Left forelimb (tissue), 1 donor: ENCODE data around the gene CDKN2AIPNL.

Experiments used
- DNase-seq: peaks from one replicate; pipeline ENCODE4 v3.0.0-alpha.2; 2018; ENCODE audit warnings: low spot score

CDKN2AIPNL gene, protein sequence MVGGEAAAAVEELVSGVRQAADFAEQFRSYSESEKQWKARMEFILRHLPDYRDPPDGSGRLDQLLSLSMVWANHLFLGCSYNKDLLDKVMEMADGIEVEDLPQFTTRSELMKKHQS

DNA sequence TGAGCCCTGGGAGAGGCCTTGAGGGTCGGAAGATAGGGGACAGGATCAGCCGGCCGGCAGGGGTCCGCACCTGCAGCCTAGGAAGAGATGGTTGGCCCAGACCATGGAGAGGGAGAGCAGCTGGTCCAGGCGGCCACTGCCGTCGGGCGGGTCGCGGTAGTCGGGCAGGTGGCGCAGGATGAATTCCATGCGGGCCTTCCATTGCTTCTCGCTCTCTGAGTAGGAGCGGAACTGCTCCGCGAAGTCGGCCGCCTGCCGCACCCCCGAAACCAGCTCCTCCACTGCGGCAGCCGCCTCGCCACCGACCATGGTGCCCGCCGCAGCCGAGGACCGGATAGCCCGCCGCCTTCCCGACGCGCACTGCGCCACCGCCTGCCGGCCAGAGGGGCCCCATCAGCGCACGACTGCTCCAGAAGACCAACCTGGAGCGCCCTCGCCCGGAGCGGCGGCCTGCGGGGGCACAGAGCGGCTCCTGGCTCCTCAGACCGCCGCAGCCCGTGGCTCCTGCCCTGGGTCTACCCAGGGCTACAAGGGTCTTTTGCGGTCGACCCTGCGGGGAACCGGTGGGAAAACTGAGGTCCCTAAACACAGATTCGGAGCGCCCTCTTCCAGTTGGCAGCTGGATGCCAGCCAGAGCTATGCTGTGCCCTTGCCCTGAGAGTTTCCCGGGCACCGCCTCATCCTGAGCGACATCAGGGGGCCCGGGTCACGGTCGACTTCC lies at the start of gene CDKN2AIPNL:
Gene CDKN2AIPNL (minus strand): TSS at position 336 of the 721 bp plus-strand sequence. CDS start 27 bp downstream, at position 309.
- peak; percentile 92 for DNase-seq

DNA sequence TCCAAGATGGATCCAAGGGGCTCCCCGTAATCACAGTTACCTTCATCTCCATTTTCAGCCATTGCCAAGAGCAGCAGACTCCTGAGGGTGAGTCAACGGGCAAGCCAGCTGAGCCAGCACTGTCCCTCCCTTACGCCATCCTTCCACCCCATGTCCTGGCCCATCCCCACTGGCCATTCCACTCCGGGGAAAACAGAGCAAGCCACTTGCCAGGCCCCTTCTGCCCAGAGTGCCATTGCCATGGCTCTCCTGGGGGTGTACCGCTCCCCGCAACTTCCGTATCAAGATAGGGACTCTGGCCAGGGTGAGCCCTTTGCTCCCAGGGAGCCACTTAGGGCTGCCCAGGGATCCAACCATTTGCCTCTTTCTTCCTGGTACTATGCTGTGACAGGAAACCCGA lies 48.9 kb upstream of the CDKN2AIPNL start:
- no peak for DNase-seq

DNA sequence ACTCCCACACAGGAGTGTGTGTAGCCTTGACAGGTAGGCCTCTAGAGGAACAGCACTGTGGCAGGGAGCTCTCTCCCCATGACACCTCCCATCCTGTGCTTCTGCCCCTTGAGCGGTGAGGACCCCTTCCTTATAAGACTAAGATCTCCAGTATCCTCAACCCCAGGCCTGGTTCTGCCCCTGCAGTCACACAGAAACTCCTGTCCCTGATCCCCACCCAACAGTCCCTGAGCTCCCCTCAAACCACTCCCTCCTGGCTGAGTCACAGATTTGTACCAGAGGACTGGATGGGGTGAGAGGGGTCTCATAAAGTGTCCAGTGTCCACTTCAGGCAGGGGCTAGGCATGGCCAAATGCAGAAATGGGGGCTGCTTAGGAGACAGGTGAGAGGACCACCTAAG lies 47.8 kb upstream of the CDKN2AIPNL start:
- no peak for DNase-seq

DNA sequence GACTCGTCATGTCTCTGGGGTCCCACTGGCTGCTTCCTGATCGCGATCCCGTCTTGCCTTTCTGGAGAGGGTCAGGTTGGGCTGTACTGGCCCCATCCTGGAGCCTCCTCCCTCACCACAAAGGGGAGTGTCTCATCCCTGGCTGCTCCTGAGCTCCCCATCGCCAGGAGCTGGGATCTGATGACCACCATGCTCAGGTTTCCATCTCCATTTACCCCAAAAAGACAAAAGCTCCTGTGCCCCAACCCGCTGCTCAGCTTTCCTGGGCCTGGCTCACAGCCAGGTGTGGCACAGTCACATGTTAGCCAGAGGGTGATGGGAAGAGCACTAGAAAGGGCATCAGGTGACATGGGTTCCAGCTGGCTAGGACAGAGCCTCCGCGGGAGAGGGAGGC lies 47.3 kb upstream of the CDKN2AIPNL start:
- DNase-seq, result no peak

DNA sequence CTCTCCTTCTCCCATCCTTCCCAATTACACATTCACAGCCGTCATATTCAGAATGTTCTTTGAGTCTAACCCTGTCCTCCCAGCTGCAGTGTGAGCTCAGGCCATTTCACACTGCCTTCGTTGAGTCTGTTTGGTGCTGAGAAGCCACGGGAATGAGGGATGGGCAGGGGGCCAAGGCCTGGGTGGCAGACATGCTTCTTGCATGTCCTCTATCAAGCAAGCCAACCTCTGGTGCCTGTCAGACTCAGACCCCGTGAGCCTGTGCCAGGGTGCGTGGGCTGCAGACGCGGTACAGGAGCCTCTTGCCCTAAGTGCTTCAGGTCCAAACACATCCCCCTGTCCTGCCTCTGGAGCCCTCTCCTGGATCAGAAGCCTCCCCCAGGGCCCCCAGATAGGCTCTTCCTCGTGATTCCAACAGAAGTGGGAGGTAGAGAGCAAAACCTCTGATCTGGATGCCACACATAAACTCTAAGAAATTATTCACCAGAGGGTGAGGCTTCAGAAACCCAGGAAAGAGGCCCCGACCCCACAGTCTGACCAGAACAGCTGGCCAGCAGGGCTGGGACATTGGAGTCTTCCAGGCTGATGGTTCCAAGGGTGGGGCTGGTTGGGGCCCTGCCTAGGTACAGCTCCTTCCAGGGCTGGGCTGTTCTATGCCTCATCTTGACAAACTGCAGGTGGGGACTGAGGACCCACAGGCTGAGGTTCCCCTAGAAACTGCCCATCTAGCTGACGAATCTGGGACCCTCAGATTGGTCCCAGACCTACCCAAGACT lies 46.7 kb upstream of the CDKN2AIPNL start:
- no peak for DNase-seq

DNA sequence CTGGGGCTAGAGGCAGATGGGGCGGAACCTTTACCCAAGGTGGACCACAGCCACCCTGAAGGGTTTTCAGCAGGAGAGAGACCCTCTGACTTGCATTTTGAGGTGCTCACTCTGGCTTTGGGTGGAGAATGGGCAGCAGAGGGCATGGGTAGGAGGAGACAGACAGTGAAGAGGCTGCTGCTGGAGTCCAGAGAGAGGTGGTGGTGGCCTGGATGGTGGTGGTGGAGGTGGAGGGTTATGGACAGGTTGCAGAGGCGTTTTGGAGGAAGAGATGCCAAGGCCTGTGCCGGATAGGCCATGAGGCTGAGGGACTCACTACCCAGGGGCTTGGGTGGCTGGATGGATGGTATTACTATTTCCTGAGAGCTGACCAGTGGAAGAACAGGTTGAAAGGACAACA lies 46.1 kb upstream of the CDKN2AIPNL start:
- DNase-seq, result no peak

DNA sequence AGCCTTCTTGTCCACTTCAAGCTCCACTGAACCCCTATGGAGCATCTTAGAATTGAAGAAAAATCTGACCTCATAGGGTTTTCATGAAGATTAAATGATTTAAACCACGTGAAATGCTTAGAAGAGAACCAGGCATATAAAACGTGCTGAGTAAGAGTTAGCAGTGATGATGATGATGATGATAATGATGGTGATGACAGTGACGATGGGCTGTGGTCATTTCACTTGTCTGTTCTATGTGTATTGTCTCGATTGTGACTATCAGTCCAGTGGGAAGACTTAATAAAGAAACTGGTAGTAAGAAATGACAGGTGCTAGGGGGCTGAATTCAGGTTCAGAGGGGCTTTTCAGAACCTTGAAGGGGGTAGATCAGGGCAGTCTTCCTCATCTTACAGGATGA lies 45.1 kb upstream of the CDKN2AIPNL start:
- no peak for DNase-seq

DNA sequence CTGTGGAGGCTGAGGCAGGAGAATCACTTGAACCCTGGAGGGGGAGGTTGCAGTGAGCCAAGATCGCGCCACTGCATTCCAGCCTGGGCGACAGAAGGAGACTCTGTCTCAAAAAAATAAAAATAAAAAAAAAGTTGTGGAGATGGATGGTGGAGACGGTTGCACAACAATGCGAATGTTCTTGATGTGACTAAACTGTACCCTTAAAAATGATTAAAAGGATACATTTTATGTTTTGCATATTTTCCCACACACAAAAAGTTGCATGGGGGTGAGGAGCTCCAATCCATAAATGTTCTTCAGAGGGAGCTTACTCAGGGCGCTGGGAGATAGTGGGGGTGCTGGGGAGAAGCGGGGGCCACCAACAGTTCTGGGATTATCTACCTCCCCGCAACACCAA lies 43.8 kb upstream of the CDKN2AIPNL start:
- no peak for DNase-seq

DNA sequence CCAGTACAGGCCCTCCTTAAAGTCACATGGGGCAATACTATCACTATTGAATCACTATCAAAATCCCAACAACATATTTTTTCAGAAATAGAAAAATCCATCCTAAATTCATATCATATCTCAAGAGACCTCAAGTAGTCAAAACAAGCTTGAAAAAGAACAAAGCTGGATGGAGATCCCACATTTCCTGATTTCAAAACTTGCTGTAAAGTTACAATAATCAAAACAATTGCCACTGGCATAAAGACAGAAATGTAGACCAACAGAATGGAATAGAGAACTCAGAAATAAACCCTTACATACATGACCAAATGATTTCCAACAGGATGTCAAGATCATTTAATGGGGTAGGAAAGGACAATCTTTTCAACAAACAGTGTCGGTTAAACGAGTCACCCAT lies 41.3 kb upstream of the CDKN2AIPNL start:
- DNase-seq, result no peak

DNA sequence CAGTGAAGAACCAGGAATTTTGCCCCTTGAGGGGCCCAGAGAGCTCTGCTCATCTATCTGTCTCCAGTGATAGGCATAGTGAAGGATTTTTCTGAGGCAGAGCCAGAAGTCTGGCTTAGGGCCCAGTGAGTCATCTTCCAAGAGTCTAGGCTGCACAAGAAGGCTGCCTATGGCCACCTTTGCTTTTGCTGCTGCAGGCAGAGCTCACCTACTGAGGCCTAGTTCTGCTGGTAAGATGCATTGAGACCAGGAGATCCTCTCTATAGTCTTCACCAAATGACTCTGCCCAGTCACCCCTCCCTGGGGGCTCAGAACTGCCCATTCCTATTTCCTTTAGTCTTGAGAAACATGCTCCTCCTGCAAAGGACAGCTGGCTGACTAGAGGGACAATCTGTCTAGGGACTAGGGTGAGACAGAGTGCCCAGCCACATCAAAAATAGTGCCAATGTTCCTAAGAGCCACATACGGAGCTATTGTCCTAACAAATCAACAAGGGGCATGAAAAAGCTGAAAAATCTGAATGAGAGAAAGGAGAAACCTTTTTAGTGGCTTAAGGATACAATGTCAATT lies 40.3 kb upstream of the CDKN2AIPNL start:
- no peak for DNase-seq

DNA sequence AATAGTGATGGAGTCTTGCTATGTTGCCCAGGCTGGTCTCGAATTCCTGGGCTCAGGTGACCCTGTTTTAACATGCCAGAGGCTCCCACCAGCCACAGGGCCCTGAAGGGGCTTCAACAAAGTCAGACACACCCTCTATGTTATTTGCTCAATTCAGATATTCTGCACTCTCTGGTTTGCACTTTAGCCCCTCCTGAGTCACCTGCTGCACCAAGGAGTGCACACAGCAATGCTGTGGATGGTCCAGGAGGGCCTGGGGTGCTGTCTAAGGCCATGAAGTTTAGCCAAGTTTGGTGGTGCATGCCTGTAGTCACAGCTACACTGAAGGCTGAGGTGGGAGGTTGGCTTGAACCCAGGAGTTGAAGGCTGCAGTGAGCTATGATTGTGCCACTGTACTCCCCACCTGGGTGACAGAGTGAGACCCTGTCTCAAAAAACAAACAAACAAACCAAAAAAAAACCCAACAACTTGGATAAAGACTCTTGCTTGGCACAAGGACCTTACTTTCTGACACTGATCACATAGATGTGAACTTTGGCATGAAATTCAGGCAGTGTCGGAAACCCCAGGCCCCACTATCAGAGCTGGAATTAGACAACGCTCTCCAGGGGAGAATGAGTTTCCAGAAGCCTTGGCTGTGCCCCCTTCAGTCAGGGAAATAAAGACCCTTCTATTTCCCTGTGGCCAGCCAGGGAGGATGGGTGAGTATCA lies 39.7 kb upstream of the CDKN2AIPNL start:
- no peak for DNase-seq

DNA sequence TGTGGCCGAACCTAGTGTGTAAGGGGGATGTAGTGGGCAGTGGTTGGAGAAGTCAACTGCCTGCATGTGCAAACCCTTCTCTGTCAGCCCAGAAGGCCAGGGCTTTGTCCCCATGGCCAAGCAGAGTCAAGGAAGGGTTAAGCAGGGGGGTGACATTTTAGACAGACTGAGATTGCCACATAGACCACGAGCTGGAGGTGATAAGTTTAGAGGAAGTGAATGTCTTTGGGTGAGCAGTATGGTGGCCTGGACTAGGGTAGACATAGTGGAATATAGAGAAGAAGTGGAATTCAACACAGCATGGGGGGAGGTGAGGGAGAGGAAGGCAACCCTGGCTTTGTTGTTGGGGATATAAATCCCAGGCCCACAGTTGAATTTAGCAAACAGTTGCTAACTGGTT lies 38.7 kb upstream of the CDKN2AIPNL start:
- no peak for DNase-seq

DNA sequence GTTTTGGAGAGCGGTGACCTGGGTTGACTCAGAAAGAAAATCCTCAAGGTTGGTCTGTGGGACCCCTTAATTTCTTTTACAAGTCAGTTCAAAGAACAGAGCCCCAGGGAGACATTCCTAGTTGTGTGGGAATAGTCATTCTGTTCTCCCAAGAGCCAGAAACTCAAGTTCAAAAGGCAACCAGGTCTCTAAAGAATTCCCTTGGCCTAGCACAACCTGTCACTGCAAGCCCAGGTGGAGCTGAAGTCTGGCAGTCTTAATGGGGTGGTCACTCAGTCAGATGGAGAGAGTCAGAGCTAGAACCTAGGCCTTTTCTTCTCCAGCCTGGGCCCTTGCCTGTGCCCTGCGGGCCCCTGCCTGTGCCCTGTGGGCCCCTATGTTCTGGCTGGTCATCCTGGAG lies 37.5 kb upstream of the CDKN2AIPNL start:
- DNase-seq, result no peak

DNA sequence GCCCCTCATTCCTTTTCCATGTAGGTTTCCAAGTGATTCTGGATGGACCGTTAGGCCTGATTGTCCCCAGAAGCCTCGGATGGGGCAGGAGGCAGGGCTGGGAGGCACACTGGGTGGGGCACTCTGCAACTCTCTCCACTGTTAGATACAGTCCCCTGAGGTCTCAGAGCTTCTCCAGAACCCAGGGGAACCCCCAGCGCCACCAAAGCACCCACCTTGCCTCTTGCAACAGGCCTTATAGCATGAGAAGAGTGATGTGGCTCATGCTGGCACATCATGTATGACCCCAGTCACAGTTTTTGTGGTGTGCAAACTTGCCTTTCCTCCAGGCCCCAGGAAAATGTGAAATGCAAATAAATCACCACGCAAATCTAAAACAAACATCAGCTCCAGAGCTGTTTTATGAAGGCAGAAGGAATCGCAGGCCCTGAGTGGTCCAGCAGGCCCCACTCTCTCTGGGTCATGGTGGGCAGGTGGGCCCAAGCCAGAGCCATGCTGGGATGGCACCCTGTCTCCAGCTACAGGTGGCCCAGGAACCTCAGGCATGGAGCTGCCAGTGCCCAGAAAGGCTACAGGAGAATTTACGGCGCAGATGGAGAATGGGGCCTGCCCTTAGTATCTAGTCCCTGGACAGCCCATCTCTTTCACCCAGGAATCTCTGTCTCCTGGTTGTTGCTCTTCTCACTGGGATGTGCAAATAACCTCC lies 36.3 kb upstream of the CDKN2AIPNL start:
- no peak for DNase-seq

DNA sequence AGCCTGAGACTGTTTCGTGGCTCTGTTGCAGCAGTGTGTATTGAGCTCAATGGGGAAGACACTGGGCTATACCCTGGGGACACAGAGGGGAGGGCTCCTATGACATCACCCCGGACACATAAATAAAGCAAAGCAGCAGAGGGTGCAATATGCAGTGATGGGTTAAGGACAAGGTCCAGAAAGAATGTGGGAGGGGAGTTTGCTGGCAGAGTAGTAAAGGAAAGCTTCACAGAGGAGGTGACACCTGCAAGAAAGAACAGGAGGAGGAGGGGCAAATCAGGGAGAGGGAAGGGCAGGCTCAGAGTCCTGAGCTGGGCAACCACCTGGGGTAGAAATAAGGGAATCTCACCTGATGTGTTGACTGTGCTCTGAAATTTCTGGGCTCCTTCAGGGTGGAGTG lies 35.3 kb upstream of the CDKN2AIPNL start:
- no peak for DNase-seq

DNA sequence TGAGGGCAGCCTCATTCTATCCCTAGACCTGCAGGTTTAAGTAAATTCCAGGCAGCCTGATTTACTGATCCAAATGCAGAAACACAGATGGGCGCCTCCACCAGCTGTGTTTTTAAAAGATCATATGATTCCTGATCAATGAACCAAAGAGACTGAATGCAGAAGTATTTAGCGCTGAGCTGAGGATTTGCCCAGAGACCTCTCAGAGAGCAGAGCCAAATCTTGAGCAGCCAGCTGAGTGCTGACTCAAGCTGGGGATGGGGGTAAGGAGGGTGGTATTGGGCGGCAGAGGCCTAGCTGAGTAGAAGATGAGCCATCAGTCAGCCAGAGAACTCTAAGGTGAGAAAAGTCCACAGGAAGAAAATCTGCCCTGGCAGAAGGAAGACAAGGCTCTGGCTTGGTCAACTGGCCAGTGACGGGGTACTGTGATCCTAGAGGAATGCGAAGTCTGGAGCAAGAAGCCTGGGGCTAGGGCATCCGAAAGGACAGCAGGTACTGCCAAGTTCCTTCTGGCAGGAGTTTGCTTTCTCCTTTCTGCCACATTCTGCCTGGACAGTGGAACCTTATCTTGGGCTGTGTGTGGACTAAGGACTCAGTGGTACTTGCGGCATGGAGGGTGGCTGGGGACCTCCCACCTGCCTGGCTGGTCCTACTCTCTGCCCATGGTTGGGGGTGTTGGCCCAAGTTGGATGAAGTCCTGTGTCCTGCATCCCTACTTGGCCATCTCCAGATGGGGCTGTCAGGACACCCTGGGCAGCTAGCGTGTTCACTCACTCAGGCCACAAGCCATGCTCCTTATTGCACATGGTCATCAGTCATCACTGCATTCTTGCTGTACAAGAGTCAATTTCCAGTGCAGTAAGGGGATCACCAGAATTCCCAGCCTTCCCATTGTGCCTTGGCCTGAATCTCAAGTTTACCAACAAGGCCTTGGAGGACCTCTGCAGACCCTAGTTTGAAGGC lies 34.5 kb upstream of the CDKN2AIPNL start:
- no peak for DNase-seq

DNA sequence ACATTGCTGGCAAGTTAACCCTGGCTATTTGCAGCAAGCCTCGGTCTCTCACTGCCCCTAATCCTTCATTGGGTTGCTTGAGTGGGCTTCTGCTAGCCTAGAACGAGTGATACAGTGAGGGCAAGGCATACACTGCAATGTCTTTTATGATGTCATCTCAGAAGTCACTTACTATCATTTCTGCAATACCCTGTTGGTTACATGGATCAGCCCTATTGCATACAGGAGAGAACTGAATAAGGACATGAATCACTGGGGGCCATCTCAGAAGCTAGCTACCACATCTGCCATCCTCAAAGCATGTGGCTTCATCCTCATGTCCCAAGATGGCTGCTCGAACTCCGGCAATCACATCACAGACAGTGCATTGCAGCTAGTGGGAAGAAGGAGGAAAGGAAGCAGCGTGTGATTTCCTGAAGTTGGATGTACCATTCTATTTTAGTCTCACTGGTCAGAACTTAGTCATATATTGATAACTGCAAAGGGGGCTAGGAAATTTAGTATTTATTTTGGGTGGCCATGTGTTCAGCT lies 33.3 kb upstream of the CDKN2AIPNL start:
- DNase-seq, result no peak

DNA sequence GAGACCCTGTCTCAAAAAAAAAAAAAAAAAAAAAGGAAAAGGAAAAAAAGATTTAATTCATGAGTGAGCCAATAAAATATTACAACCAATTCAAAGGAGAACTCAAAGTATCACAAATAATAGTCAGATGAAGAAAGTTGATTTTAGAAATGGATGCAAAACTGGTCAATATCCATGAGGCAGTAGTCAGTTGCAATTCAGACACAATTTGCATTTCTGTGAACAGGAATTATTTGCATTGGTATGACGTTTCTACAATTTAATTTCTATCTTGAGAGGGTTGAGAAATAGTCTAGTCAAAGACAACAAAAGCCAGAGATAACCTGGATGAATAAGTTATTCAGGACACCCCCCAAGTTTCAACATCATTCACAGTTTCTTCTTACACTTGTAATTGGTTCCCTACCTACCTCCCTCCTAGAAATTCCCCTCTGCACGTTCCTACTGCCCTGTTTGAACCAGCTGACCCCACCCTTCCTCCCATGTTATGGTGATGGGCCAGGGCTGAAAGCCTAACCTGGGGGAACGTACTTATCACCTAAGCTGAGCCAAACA lies 28.6 kb upstream of the CDKN2AIPNL start:
- no peak for DNase-seq

DNA sequence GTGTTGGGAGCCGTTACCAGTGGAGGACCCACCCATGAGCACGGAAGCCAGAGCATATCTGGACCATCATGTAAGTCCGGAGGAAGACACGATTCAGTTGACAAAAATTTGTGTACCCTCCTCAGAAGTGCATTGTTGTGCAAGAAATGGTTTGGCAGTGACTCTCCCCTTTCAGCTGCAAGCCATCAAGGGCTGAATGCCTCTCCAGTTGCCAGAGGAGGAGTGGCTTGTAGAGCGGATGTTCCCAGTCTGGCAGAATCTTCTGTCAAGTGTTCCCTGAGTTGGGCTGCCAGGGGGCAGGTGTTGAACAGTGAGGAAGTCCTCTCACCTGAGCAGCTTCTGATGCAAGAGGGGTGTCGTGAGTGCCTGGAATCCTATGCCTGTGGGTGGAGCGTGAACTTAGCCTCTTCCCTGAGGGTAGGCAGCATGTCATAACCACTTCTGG lies 27.6 kb upstream of the CDKN2AIPNL start:
- no peak for DNase-seq

DNA sequence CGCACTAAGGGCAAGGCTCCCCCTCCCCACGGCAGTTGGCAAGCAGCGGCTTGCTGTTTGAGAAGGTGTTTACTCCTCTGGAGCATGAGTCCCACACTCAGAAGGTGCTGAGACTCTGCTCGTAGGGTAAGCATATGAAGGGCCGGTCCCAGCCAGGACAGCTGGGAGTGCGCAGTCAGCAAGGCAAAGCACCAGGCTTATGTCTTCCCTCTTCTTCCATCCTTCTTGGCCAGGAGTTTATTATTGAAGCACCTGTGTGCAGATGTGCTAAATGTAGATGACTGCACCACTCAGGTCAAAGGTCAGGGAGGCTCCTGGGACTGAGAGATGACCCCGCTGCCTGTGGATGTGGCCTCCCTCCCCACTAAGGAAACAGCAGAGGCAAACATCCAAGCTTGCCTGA lies 27.0 kb upstream of the CDKN2AIPNL start:
- no peak for DNase-seq
